Erythroblast (primary cell): Measurements from ENCODE around the gene ALOXE3.

ENCODE experiments used
- DNase-seq, 2 experiments: peaks; one replicate each; lab custom pipeline; 2025; lab: John Stamatoyannopoulos, UW
- GATA1 ChIP-seq: IDR thresholded peaks from 2 replicates; pipeline ENCODE4 v1.6.1; 2011; ENCODE audit warnings: low read depth, mild to moderate bottlenecking, control low read depth, low read length, moderate library complexity
- POLR2A ChIP-seq: IDR thresholded peaks from 2 replicates; pipeline ENCODE4 v1.6.1; 2011; ENCODE audit warnings: mild to moderate bottlenecking, low read length

The ALOXE3 gene

DNA sequence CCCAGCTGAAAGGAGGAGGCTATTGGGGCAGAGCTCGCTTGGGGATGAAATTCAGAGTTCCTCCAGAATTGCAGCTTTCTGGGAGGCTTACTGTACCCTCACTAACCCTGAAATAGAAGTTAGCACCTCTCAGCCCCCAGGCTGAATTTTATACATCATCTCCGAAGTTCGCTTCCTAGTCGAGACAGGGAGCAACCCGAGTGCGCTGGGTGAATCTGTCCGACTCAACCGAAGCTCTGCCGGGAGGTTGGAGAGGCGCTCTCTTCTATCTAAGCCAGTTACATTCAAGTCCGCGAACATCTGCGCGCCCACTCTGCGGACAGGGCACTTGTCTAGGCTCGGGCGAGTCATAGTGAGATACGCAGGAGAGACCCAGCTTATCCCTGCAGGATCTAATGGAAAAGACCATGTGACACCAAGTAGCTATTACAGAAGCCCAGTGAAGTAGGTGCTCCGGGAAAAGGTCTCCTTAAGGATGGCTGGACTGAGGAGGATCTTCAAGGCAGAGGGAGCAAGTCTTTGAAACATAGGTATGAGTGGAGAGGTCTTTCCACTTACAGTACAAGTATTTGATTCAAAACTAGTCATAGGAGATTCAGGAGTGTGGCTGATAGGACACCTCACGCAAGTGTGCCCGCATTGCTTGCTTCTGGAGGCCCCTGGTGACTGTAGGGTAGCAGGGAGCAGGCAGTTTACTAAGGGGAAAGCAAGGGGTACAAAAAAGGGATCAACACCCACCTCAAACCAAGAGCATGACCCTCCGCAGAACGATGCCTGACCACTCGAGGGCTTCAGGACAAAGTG is 6.2 kb upstream of the ALOXE3 start:
- no peak for DNase-seq
- TF ChIP-seq POLR2A (no peak), GATA1 (no peak)

DNA sequence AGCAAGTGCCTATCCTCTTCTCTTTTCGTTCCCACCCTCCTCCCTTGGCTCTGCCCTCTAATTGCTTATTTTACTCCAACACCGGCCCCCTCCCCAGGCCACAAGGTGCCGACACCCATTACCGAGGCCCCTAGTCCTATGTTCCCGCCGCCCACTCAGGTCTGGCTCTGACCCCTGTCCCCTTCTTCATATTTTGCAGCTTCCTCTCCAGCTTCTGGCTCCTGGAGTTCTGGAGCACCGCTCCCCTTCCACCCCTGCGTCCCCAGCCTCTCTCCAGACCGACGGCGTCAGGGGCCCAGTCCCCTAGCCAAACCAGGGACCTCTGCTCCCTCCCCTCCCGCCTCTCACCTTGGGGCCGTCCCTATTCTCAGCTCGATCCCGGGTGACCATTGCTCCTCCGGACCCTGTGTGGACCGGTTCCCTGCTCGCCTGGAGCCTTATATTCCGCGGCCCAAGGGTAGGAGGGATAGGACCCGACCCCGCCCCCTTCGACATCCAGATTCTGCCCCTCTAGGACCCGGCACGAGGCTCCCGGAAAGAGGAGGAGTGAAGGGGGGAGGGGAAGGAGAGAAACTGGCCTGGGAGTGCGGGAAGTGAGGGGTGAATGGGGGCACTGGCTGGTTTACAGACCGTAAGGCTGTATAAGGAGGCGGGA is 5.5 kb upstream of the ALOXE3 start, which contains the start of gene HES7:
Gene HES7 (minus strand): TSS at position 412 of the 655 bp plus-strand sequence. CDS start 22 bp downstream, at position 390.
- TF ChIP-seq POLR2A (no peak), GATA1 (no peak)
- no peak for DNase-seq

DNA sequence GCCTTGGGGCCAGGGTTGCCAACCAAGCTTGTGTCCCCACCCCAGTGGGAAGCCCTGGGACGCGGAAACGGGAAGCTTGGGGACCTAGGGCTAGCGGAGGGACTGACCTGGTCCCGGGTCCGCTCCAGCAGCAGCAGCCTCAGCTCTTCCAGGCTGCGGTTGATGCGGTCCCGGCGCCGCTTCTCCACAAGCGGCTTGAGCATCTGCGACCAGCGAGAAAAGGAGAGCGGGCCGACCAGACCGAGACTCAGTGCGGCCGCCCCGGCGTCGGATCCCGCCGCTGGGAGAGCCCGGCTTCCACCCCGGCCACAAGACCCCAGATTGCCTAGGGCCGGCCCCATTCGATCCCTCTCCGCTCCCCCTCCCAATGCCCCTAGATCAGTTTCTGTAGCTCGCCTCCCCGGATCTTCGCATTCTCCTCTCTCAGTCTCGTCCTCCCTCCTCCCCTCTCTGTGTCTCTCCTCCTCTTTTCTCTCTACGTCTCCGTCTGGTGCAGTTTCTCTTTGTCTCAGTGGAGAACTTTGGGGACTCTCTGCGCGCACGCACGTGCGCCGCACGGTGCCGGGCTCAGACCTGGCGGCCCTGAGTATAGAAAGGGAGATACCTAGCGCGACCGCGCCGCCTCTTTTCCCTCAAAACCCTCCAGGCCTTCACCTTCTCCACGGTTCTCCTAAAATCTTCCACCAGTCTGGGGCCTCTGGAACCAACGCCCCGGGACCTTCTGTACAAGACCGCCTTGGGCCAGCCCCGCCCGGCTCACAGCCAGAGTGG is 4.8 kb upstream of the ALOXE3 start:
- TF ChIP-seq POLR2A, result no peak
- no peak for TF ChIP-seq GATA1

DNA sequence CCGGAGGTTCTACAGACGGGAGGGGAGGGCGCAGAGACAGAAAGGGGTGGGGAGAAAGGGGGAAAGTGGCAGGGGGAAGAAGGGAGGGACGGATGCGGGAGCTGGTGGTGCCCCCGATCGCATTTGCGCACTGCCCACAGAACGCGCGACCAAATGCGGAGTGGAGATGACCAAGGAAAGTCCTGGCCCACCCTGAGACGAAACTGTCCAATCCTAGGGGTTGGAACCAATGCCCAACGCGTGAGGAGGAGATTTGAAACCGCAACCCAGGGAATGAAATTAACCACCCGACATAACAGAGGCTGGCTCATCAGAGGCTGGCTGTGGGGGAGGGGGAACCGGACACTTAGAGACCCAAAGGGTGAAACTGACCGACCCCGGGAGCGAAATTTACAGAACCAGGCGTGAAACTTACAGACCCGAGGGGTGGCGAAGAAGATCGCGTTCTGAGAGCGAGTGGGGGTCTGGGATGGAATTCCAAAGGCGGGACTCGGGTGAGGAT is 4.2 kb upstream of the ALOXE3 start:
- no peak for DNase-seq
- TF ChIP-seq POLR2A, result no peak

More for the DNA sequence above, 4.8 kb upstream of the ALOXE3 start:
- no peak for DNase-seq

DNA sequence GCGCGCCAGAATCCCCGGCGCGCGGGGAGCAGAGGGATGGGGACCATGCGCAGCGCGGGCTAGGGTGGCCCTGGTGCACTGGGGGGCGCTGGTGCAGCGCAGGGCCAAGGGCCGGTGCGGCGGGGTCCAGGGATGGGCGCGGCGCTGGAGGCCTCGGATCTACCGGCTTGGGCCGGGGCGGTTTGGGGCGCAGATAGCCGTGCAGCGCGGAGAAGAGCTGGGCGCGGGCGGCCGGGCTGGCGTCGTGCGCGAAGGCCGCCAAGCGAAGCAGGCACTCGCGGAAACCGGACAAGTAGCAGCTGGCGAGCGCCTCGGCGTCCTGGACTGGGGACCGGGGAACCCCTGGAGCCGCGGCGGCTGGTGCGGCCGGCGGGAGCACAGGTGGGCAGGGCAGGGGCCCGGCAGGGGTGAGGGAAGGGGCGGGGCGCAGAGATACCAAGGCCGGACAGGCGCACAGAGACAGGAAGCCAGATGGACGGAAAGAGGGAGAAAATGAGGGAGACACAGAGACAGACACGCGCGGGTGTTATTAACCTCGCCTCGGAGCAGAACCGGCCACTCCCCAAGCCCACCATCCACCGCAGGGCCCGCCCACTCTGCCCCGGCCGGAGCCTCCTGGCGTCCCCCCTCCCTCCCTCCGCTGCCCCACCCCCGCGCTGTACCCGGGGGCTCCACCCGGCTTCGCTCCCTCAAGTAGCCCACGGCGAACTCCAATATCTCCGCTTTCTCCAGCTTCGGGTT is 3.5 kb upstream of the ALOXE3 start:
- TF ChIP-seq POLR2A, result no peak
- TF ChIP-seq GATA1, result no peak
- DNase-seq, result peak; percentile 79 to 81

DNA sequence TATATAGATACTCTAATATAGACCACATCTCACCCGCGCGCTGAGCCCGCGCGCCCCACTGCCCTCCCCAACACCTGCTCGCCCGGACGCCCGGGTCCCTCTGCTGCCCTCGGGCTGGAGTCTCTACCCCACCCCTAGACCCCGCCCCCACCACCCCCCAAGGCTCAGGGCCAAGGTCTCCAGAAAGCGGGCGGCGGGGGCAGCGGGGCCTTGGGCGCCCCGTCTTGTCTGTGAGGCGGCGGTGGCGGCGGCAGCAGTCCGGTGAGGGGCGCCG is 3.0 kb upstream of the ALOXE3 start:
- TF ChIP-seq GATA1 (no peak), POLR2A (no peak)
- no peak for DNase-seq

DNA sequence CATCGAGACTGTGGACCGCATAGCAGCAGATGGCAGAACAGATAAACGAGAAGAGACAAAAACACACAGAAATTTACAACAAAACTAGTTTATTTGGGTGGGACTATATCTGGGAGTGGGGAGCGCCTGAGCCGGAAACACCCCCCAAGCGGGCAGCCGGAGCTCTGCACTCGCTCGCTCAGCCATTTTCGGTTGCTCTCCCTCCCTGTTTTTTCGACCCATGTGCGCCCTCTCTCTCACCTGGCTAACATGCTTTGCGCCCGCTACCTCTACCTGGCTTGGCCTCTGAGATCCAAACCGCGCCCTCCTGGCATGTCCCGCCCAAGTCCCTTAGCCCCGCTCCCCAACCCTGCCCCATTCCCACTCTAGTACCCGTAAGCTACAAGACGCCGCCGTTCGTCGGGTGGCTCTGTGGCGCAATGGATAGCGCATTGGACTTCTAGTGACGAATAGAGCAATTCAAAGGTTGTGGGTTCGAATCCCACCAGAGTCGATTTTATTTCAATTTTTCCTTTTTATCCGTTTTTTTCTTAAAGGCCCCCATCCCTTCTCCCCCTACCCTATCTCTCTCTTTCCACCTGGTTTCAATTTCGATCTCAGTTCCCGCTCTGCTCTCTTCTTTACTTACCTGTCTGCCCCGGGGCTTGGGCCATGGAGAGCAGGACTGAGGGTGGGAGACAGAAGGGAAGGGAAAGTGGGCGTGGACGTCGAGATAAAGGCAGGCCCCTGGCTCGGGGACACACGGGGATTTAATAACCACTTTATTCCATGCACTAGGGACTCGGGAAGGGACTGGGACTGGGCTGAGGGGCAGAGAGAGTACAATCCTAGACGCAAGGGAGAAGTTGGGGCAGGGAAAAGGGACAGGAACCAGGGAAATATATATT is 2.4 kb upstream of the ALOXE3 start:
- DNase-seq, result peak; percentile 90 to 91
- no peak for TF ChIP-seq GATA1
- TF ChIP-seq POLR2A, result no peak

DNA sequence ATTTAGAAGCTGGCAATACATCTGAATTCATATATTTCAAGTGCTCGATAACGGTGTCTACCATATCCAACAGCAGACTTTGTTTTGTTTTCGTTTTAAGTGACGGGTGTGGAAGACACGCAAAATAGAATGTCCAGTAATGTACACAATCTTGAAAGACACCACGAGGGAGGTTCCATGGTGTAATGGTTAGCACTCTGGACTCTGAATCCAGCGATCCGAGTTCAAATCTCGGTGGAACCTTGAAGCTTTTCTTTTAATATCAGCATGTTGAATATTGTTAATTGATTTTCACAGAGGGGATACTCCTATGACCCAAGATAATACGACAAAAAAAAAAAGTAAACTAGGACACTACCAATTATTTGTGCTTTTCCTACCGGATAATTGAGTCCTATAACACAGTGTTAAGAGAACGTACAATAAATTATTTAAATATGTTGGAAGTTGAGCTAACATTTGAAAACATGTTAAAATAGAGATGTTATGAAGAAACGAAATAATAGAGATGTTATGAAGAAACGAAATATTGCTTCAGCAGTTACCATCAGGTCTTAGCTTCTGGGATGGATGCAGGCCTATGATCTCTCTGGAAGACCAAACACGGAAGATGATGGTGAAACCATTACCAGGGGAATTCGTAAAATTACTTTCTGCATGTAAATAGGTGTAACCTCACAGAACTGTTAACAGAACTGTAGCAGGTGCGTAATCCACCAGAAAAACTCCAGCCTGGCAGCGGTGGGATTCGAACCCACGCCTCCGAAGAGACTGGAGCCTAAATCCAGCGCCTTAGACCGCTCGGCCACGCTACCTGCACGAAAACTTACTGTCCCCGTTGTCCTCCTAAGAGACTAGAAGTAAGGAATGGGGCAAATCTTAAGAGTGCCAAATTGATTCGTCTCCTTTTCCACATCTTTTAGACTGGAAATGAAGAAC is 1.5 kb upstream of the ALOXE3 start:
- TF ChIP-seq GATA1 (no peak), POLR2A (no peak)
- DNase-seq, result peak; percentile 94 to 98

DNA sequence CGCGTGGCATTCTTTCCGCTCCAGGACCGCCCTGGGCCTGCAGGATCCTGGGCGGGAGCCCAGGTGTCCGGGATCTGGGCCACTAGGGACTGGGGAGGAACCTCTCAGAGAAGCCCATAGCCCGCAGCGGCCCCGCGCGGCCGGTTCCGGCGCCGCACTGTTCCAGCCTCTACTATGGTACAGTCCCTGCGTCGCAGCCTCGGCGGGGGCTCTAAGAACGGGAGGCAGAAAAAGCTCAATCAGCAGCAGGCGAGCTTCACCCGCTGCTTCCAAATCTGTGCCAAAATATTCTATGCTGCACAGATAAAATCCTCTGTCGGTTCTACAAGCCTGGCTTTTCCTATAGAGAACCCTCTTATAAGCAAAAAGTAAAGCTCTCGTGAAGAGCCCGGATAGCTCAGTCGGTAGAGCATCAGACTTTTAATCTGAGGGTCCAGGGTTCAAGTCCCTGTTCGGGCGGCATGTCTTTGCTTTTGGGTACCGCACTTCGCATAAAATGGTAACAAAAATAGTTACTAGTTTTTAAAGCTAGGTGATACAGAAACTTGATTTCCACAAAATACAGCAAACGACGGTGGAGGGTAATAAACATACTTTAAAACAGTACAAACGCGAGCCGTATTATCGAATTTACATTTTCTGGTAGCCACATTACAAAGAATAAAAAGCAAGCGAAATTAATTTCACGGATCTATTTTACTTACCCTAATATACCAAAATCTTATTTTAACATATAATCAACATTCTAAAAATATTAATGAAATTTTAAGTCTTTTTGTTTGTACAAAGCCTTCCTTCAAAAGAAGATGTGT is 661 bp upstream of the ALOXE3 start:
- TF ChIP-seq POLR2A (no peak), GATA1 (no peak)
- DNase-seq, result peak; percentile 86 to 94

DNA sequence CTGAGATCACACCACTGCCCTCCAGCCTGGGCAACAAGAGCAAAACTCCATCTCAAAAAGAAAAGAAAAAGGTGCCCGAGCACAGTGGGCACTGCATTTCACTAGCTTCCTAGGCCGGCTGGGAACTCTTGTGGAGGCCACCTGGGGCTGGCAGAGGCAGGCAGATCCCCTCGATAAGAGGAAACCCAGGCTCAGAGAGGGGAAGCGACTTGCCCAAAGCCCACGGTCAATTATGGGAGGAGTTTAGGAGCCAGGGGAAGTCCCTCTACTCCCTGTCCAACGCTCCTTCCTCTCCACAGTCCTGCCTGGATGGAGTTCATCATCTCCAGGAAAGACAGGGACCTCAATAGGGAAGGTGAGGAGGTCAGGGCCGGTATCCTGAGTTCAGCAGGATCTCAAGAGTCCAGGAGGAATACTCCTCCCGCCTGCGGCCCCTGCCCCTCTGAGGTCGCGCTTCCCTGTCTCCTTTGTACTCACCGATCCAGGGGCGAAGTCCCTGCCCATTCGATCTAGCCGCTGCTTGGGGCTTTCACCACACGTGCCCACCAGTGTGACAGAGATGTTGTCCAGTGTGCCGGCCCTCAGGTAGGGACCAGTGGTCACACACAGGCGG is 841 bp downstream of the ALOXE3 start:
- no peak for DNase-seq
- TF ChIP-seq GATA1 (no peak), POLR2A (no peak)
